HG02884 (cell line): Measurements from ENCODE around the gene NUP98.
"Not testable (repeated sequence)": the region's sequence is repeated elsewhere in the genome, so short reads cannot be mapped to it uniquely, and the experiment has no call there.

Experiments
- ATAC-seq: cut with Tn5 transposase; IDR thresholded peaks from one replicate; pipeline ENCODE4 v1.9.1; 2021; ENCODE audit warnings: mild to moderate bottlenecking, moderate library complexity; ENCODE audit not compliant: unreplicated experiment

NUP98 gene

GRCh38 chr11:3679077-3679476 lies 118.3 kb downstream of the NUP98 start:
- ATAC-seq, result no peak

- no peak for ATAC-seq
These were observed 121.4 kb downstream of the NUP98 start for GRCh38 chr11:3675971-3676370.

GRCh38 chr11:3674189-3674588 lies 123.2 kb downstream of the NUP98 start:
- ATAC-seq, result no peak

GRCh38 chr11:3671334-3672254 lies 125.8 kb downstream of the NUP98 start, which contains the start of gene CHRNA10:
CHRNA10 (minus strand) TSS chr11:3671384; CDS start chr11:3671312, 72 bp downstream.
- no peak for ATAC-seq

GRCh38 chr11:3669742-3670183 lies 127.6 kb downstream of the NUP98 start:
- ATAC-seq, result no peak

- no peak for ATAC-seq
These were observed 128.2 kb downstream of the NUP98 start for GRCh38 chr11:3669128-3669527.

GRCh38 chr11:3667149-3668035 lies 130.0 kb downstream of the NUP98 start:
- no peak for ATAC-seq

GRCh38 chr11:3666023-3666530 lies 131.3 kb downstream of the NUP98 start:
- ATAC-seq, result no peak

GRCh38 chr11:3665336-3666022 lies 131.9 kb downstream of the NUP98 start:
- ATAC-seq, result no peak

GRCh38 chr11:3664032-3664630 lies 133.2 kb downstream of the NUP98 start:
- ATAC-seq, result no peak

GRCh38 chr11:3662856-3663255 lies 134.5 kb downstream of the NUP98 start:
- no peak for ATAC-seq

GRCh38 chr11:3660960-3661359 lies 136.4 kb downstream of the NUP98 start:
- ATAC-seq, result no peak

- no peak for ATAC-seq
These were observed 137.5 kb downstream of the NUP98 start for GRCh38 chr11:3659595-3660515.

- ATAC-seq, result no peak
These were observed 139.1 kb downstream of the NUP98 start for GRCh38 chr11:3658252-3658651.

GRCh38 chr11:3657331-3657730 lies 140.0 kb downstream of the NUP98 start:
- ATAC-seq, result not testable (repeated sequence)

- ATAC-seq, result no peak
These were observed 141.8 kb downstream of the NUP98 start for GRCh38 chr11:3655547-3655946.

GRCh38 chr11:3652514-3652913 lies 144.8 kb downstream of the NUP98 start:
- ATAC-seq, result not testable (repeated sequence)

- ATAC-seq, result not testable (repeated sequence)
These were observed 148.0 kb downstream of the NUP98 start for GRCh38 chr11:3649374-3649773.

GRCh38 chr11:3648843-3649242 lies 148.5 kb downstream of the NUP98 start:
- ATAC-seq, result not testable (repeated sequence)
